Osteocyte (in vitro differentiated cells): ENCODE data around the gene KLB. TPM values are rescaled to one million over a fixed set of nuclear protein-coding genes. Genes with fewer than 3 reads are reported as not detected.
"Not testable (repeated sequence)": the region's sequence is repeated elsewhere in the genome, so short reads cannot be mapped to it uniquely, and the experiment has no call there.

Source experiments
- DNase-seq: peaks from one replicate; pipeline ENCODE4 v3.0.0; 2021; ENCODE audit warnings: mixed read lengths; ENCODE audit not compliant: unreplicated experiment; ENCODE audit errors: extremely low spot score
- H3K27ac Mint-ChIP-seq: one replicate; pipeline ENCODE4 v1.8.0; 2021; ENCODE audit warnings: mild to moderate bottlenecking, mixed read lengths; ENCODE audit not compliant: unreplicated experiment
- H3K27me3 Mint-ChIP-seq: one replicate; pipeline ENCODE4 v1.8.0; 2021; ENCODE audit warnings: mixed read lengths; ENCODE audit not compliant: unreplicated experiment
- H3K36me3 Mint-ChIP-seq: one replicate; pipeline ENCODE4 v1.8.0; 2021; ENCODE audit warnings: mixed read lengths; ENCODE audit not compliant: unreplicated experiment
- H3K4me1 Mint-ChIP-seq: one replicate; pipeline ENCODE4 v1.8.0; 2021; ENCODE audit warnings: mixed read lengths; ENCODE audit not compliant: unreplicated experiment
- H3K4me3 Mint-ChIP-seq: one replicate; pipeline ENCODE4 v1.8.0; 2021; ENCODE audit warnings: mild to moderate bottlenecking, moderate library complexity, mixed read lengths; ENCODE audit not compliant: unreplicated experiment
- H3K9me3 Mint-ChIP-seq: one replicate; pipeline ENCODE4 v1.8.0; 2021; ENCODE audit warnings: mixed read lengths; ENCODE audit not compliant: unreplicated experiment
- total RNA-seq: library from RNA; stranded (reverse); gene quantifications from 2 replicates; pipeline ENCODE4 v1.2.1, GENCODE V29; 2021
- TF ChIP-seq, protein P1 (sequence below): fragments of 200-600 bp; sonication (generic); IDR thresholded peaks from 2 replicates; pipeline ENCODE4 v1.5.0; 2021; ENCODE audit warnings: antibody characterized with exemption, mild to moderate bottlenecking, moderate library complexity

KLB gene
- total RNA-seq, 1 donor from 2014 or later = not detected

DNA sequence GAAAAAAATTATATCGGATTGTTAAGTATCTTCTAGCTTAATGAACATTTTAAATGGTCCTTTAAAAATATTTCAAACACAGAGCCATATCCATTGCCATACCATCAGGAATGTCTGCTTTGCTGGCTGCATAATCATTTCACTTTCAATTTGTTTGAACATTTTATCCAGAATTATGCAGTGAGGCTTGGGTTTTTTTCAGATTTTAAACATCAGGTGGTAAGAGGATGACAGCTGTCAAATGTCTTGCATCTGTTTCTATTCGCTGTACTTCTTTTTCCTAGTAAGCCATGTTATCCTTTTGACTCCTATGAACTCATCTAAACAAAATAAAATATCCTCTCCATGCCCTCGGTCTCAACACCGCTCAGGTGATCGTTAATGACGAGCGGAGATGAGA is 41.4 kb upstream of the KLB start:
- H3K27ac Mint-ChIP-seq = peak overlapping the region; percentile 95
- H3K4me3 Mint-ChIP-seq = peak overlapping the region; percentile 93
- no peaks in the 10 kb centered on the region for H3K27me3 Mint-ChIP-seq
- H3K4me1 Mint-ChIP-seq = peaks cover 27% of the 10 kb centered on the region
- DNase-seq = no peak
- H3K36me3 Mint-ChIP-seq = no peaks in the 10 kb centered on the region
- TF ChIP-seq, protein P1, sequence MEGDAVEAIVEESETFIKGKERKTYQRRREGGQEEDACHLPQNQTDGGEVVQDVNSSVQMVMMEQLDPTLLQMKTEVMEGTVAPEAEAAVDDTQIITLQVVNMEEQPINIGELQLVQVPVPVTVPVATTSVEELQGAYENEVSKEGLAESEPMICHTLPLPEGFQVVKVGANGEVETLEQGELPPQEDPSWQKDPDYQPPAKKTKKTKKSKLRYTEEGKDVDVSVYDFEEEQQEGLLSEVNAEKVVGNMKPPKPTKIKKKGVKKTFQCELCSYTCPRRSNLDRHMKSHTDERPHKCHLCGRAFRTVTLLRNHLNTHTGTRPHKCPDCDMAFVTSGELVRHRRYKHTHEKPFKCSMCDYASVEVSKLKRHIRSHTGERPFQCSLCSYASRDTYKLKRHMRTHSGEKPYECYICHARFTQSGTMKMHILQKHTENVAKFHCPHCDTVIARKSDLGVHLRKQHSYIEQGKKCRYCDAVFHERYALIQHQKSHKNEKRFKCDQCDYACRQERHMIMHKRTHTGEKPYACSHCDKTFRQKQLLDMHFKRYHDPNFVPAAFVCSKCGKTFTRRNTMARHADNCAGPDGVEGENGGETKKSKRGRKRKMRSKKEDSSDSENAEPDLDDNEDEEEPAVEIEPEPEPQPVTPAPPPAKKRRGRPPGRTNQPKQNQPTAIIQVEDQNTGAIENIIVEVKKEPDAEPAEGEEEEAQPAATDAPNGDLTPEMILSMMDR = no peak
- no peaks in the 10 kb centered on the region for H3K9me3 Mint-ChIP-seq

DNA sequence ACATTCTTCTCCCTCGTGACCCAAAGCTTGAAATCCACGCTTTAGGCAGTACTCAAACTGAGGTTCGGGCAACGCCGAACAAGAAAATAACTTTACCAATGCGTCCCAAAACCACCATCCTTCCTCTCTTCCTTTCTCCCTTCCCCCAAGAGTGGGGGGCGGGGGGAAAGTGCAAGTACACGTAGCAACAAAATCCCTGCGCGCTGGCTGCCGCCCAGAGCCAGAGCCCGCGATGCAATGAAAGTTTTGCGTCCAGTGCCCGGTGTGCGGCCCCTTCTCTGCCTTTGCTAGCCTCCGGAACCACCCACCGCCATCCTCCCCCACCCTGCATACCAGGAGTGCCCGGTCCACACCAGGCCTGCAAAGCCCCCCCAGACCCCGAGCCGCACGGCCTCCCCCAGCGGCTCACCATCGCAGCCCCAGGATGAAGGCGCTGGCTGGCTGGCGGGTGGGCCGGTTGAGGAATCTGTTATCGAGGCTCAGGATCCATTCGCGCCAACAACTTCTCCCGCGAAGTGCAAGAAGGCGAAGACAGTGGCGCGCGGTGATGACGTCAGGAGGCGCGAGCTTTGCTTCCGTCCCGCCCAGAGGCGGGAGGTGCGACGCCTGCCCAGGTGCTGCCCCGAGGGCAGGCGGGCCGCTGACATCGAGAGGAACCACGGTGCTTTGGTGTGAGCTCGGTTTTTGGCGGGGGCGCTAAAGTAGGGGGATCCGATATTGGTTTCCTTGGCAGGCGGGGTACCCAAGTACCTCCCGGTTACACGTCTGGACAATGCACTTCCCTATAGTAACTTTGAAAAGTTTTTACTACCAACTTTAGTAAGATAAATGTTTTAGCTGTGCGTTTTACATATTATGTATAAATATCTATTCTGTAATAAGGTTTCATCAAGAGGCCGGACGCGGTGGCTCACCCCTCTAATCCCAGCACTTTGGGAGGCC is 40.6 kb upstream of the KLB start, which contains the start of gene RFC1:
TSS of gene RFC1 (minus strand) at position 533 of the 942 bp plus-strand sequence. CDS start at position 412, 121 bp downstream.
- Mint-ChIP-seq H3K4me3 (peak within 1 kb of the TSS; percentile 93), H3K36me3 (no peaks in the 10 kb centered on the region), H3K27ac (peak within 1 kb of the TSS; percentile 95), H3K27me3 (no peaks in the 10 kb centered on the region), H3K9me3 (no peaks in the 10 kb centered on the region), H3K4me1 (peaks cover 27% of the 10 kb centered on the region)
- TF ChIP-seq, protein P1 = no peak
- DNase-seq = peak; percentile 95

DNA sequence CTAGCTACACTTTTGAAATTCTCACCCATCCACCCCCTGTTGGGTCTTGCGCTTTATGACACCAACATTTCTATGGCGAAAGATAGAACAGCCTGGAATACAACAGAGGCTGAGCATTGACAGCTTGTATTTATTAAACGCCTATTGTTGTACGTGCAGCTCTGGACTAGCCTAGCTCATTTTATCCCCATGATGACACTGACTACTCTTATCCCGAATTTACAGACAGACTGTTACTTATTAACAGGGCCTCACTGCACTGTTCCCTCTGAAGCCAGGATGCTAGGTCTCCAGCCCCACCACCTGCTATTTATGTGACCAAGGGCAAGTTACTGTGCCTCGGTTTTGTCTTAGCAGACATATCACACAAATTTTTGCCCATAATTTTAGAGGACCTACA is 39.6 kb upstream of the KLB start:
- Mint-ChIP-seq H3K4me1 (peaks cover 27% of the 10 kb centered on the region), H3K9me3 (no peaks in the 10 kb centered on the region), H3K36me3 (no peaks in the 10 kb centered on the region), H3K27me3 (peaks cover 10% of the 10 kb centered on the region), H3K27ac (no peak overlapping the region), H3K4me3 (peak overlapping the region; percentile 93)
- no peak for DNase-seq
- TF ChIP-seq, protein P1 = no peak

DNA sequence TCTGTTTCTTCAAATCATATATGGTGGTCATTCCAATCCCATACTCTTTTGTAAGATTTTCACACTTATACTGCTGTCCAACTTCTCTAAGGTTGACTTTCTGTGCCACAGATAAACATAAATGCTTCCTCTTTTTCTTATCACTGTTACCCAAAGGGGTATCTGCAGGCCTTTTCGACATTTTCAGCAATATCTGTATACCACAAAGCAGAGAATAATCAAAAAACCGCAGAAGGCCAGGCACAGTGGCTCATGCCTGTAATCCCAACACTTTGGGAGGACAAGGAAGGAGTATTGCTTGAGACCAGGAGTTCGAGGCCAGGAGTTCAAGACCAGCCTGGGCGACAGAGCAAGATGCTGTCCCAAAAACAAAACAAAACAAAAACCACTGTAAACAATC is 37.4 kb upstream of the KLB start:
- Mint-ChIP-seq H3K27ac (no peak overlapping the region), H3K36me3 (no peaks in the 10 kb centered on the region), H3K4me1 (peaks cover 20% of the 10 kb centered on the region), H3K4me3 (no peak overlapping the region), H3K27me3 (peaks cover 12% of the 10 kb centered on the region), H3K9me3 (no peaks in the 10 kb centered on the region)
- TF ChIP-seq, protein P1 = no peak
- DNase-seq = no peak

DNA sequence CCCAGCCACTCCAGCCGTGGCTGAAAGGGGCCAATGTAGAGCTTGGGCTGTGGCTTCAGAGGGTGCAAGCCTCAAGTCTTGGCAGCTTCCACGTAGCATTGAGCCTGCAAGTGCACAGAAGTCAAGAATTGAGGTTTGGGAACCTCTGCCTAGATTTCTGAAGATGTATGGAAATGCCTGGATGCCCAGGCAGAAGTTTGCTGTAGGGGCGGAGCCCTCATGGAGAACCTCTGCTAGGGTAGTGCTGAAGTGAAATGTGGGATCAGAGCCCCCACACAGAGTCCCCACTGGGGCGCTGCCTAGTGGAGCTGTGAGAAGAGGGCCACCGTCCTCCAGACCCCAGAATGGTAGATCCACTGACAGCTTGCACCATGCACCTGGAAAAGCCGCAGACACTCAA is 35.5 kb upstream of the KLB start:
- H3K27ac Mint-ChIP-seq, DNase-seq, H3K36me3 Mint-ChIP-seq, H3K9me3 Mint-ChIP-seq, H3K4me1 Mint-ChIP-seq, H3K4me3 Mint-ChIP-seq: not testable (repeated sequence)
- H3K27me3 Mint-ChIP-seq = peaks cover 27% of the 10 kb centered on the region
